GM23338 (cell line): ENCODE results near the gene KRT2. TPM values are rescaled to one million over a fixed set of nuclear protein-coding genes. Genes with fewer than 3 reads are reported as not detected.

Experiments
- ATAC-seq: fragments of 200-7000 bp; cut with Tn5 transposase; 3 replicates; pipeline ENCODE4 v1.9.1; 2020
- DNase-seq: peaks from one replicate; pipeline ENCODE4 v3.0.0-alpha.2; 2015; ENCODE audit warnings: low spot score
- H2AFZ ChIP-seq: fragments of 200-600 bp; sonication (generic); 2 replicates; pipeline ENCODE4 v1.8.0; 2016; ENCODE audit warnings: antibody characterized with exemption, mild to moderate bottlenecking, moderate library complexity
- H3F3A ChIP-seq: fragments of 200-600 bp; sonication (generic); replicated peaks from 2 replicates; pipeline ENCODE4 v1.8.0; 2017; ENCODE audit warnings: antibody characterized with exemption, mixed run types, low read depth
- H3K27ac ChIP-seq: fragments of 200-600 bp; sonication (generic); 2 replicates; pipeline ENCODE4 v1.6.1; 2016; ENCODE audit warnings: low read depth
- H3K27me3 ChIP-seq: fragments of 200-600 bp; sonication (generic); 2 replicates; pipeline ENCODE4 v1.8.0; 2016; ENCODE audit warnings: mild to moderate bottlenecking, mixed run types, moderate library complexity; ENCODE audit not compliant: insufficient read depth
- H3K36me3 ChIP-seq: fragments of 200-600 bp; sonication (generic); 2 replicates; pipeline ENCODE4 v1.8.0; 2016; ENCODE audit warnings: mild to moderate bottlenecking; ENCODE audit not compliant: insufficient read depth
- H3K4me1 ChIP-seq: fragments of 200-600 bp; sonication (generic); 2 replicates; pipeline ENCODE4 v1.8.0; 2016; ENCODE audit warnings: mild to moderate bottlenecking, moderate library complexity; ENCODE audit not compliant: insufficient read depth
- H3K4me2 ChIP-seq: fragments of 200-600 bp; sonication (generic); 2 replicates; pipeline ENCODE4 v1.7.1; 2017; ENCODE audit warnings: mixed run types
- H3K4me3 ChIP-seq: fragments of 200-600 bp; sonication (generic); 2 replicates; pipeline ENCODE4 v1.6.1; 2016; ENCODE audit warnings: mixed run types
- H3K79me2 ChIP-seq: fragments of 200-600 bp; sonication (generic); replicated peaks from 2 replicates; pipeline ENCODE4 v1.8.0; 2017; ENCODE audit warnings: mild to moderate bottlenecking; ENCODE audit not compliant: insufficient read depth
- H3K9me2 ChIP-seq: fragments of 200-600 bp; sonication (generic); 2 replicates; pipeline ENCODE4 v1.8.0; 2017; ENCODE audit not compliant: insufficient read depth
- H4K20me1 ChIP-seq: fragments of 200-600 bp; sonication (generic); replicated peaks from 2 replicates; pipeline ENCODE4 v1.8.0; 2017; ENCODE audit warnings: mild to moderate bottlenecking; ENCODE audit not compliant: insufficient read depth
- H3K27ac Mint-ChIP-seq: 2 replicates; pipeline ENCODE4 v1.8.0; 2020; ENCODE audit warnings: inconsistent platforms, mild to moderate bottlenecking, moderate library complexity, mixed read lengths
- H3K27me3 Mint-ChIP-seq: 3 replicates; pipeline ENCODE4 v1.8.0; 2022; ENCODE audit warnings: low read depth, mild to moderate bottlenecking, moderate library complexity, mixed read lengths, inconsistent platforms; ENCODE audit not compliant: insufficient read depth, poor library complexity
- H3K36me3 Mint-ChIP-seq: 3 replicates; pipeline ENCODE4 v1.8.0; 2021; ENCODE audit warnings: low read depth, mild to moderate bottlenecking, inconsistent platforms, moderate library complexity, mixed read lengths
- H3K4me1 Mint-ChIP-seq: 3 replicates; pipeline ENCODE4 v1.8.0; 2020; ENCODE audit warnings: mild to moderate bottlenecking, inconsistent platforms, mixed read lengths
- H3K4me3 Mint-ChIP-seq: 3 replicates; pipeline ENCODE4 v1.8.0; 2021; ENCODE audit warnings: moderate library complexity, mild to moderate bottlenecking, inconsistent platforms, mixed read lengths
- H3K9me3 Mint-ChIP-seq: 3 replicates; pipeline ENCODE4 v1.8.0; 2020; ENCODE audit warnings: moderate library complexity, mild to moderate bottlenecking, inconsistent platforms, mixed read lengths
- CREB1 ChIP-seq: fragments of 250-450 bp; sonication (Bioruptor Pico); IDR thresholded peaks from 2 replicates; pipeline ENCODE4 v1.5.0; 2020; ENCODE audit warnings: low read depth, mild to moderate bottlenecking, moderate library complexity
- EZH2 ChIP-seq: fragments of 200-600 bp; sonication (generic); IDR thresholded peaks from one replicate; pipeline ENCODE4 v1.8.0; 2017; ENCODE audit warnings: antibody characterized with exemption, mild to moderate bottlenecking, low read depth; ENCODE audit not compliant: unreplicated experiment
- EZH2phosphoT487 ChIP-seq: fragments of 200-600 bp; sonication (generic); IDR thresholded peaks from one replicate; pipeline ENCODE4 v1.8.1; 2018; ENCODE audit warnings: antibody characterized with exemption; ENCODE audit not compliant: unreplicated experiment
- JUNB ChIP-seq: IDR thresholded peaks from one replicate; pipeline ENCODE4 v1.6.1; 2016; ENCODE audit warnings: antibody characterized with exemption; ENCODE audit not compliant: unreplicated experiment
- NANOG ChIP-seq: IDR thresholded peaks from 2 replicates; pipeline ENCODE4 v1.6.1; 2016; ENCODE audit warnings: antibody characterized with exemption, borderline replicate concordance
- POLR2AphosphoS5 ChIP-seq: IDR thresholded peaks from 2 replicates; pipeline ENCODE4 v1.6.1; 2016; ENCODE audit warnings: antibody characterized with exemption, low read depth
- STAT1 ChIP-seq: IDR thresholded peaks from one replicate; pipeline ENCODE4 v1.6.1; 2016; ENCODE audit warnings: antibody characterized with exemption; ENCODE audit not compliant: unreplicated experiment
- ZNF114 ChIP-seq: fragments of 250-450 bp; sonication (Bioruptor Pico); IDR thresholded peaks from 2 replicates; pipeline ENCODE4 v1.5.0; 2020; ENCODE audit warnings: mild to moderate bottlenecking, moderate library complexity
- ZNF331 ChIP-seq: fragments of 250-450 bp; sonication (Bioruptor Pico); IDR thresholded peaks from 2 replicates; pipeline ENCODE4 v1.5.0; 2020; ENCODE audit warnings: low read depth, mild to moderate bottlenecking, moderate library complexity
- polyA plus RNA-seq: library from polyadenylated mRNA; unstranded; fragments of >200 nt; fragmentation: Nextera tagmentation; extraction: Ambion mirVana; gene quantifications from 2 replicates; pipeline ENCODE4 v1.2.1, GENCODE V29; 2016
- total RNA-seq: library from RNA; depleted of rRNA; stranded (reverse); fragments of >200 nt; shearing (Covaris generic); gene quantifications from 2 replicates; pipeline ENCODE4 v1.2.3, GENCODE V29; 2014
- TF ChIP-seq, protein P1 (sequence below): IDR thresholded peaks from 2 replicates; pipeline ENCODE4 v1.6.1; 2016; ENCODE audit warnings: antibody characterized with exemption
- TF ChIP-seq, protein P2 (sequence below): IDR thresholded peaks from one replicate; pipeline ENCODE4 v1.6.1; 2018; ENCODE audit warnings: antibody characterized with exemption; ENCODE audit not compliant: unreplicated experiment

Gene KRT2
- total and polyA plus RNA-seq, 2 experiments from 2014 or later: not detected

DNA sequence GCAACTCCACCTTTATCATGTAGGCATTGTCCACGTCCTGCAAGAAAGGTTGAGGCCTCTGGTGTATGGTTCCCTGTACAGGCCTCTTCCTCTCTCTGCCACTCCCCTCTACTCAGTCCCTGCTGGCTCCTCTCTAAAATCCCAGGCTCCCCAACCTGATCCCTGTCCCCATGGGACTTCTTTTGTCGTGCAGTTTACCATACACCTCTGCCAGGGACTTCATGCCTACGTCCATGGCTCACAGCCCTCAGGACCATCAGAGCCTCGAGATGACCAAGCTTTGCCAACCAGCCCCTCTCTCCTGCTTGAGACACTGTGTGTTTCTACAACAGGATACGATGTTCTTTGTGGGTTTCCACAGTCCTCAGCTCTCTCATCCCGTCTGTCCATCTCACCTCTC, 2.9 kb downstream of the KRT2 start:
- 0 out of 2 replicates have a peak, but pooled peaks cover 4% of the 10 kb centered on the region for H3K9me2 ChIP-seq
- H3K4me3 Mint-ChIP-seq: no peak overlapping the region
- no peaks in the 10 kb centered on the region for H3K79me2 ChIP-seq
- no peak for DNase-seq
- peaks cover 10% of the 10 kb centered on the region; the same call in 2 of the 3 replicates for H3K9me3 Mint-ChIP-seq
- no peak overlapping the region for H3K27ac ChIP-seq
- H2AFZ ChIP-seq: no peak overlapping the region
- no peaks in the 10 kb centered on the region for H3K4me1 ChIP-seq
- H3K4me2 ChIP-seq: no peak overlapping the region
- H3F3A ChIP-seq: no peaks in the 10 kb centered on the region
- no peaks in the 10 kb centered on the region for H4K20me1 ChIP-seq
- no peaks in the 10 kb centered on the region for H3K4me1 Mint-ChIP-seq
- H3K36me3 Mint-ChIP-seq: no peaks in the 10 kb centered on the region
- no peaks in the 10 kb centered on the region for H3K36me3 ChIP-seq
- ATAC-seq: no peak
- peaks cover 9% of the 10 kb centered on the region for H3K27me3 Mint-ChIP-seq
- H3K4me3 ChIP-seq: no peak overlapping the region
- no peak overlapping the region for H3K27ac Mint-ChIP-seq
- TF ChIP-seq CREB1: no peak
- TF ChIP-seq, protein P1, sequence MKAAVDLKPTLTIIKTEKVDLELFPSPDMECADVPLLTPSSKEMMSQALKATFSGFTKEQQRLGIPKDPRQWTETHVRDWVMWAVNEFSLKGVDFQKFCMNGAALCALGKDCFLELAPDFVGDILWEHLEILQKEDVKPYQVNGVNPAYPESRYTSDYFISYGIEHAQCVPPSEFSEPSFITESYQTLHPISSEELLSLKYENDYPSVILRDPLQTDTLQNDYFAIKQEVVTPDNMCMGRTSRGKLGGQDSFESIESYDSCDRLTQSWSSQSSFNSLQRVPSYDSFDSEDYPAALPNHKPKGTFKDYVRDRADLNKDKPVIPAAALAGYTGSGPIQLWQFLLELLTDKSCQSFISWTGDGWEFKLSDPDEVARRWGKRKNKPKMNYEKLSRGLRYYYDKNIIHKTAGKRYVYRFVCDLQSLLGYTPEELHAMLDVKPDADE: no peak
- TF ChIP-seq POLR2AphosphoS5: no peak
- no peak for TF ChIP-seq NANOG
- no peak for TF ChIP-seq EZH2
- TF ChIP-seq JUNB: no peak
- no peak for TF ChIP-seq STAT1
- no peak for TF ChIP-seq EZH2phosphoT487
- TF ChIP-seq ZNF114 (CRISPR knock-in tag): no peak
- TF ChIP-seq, protein P2, sequence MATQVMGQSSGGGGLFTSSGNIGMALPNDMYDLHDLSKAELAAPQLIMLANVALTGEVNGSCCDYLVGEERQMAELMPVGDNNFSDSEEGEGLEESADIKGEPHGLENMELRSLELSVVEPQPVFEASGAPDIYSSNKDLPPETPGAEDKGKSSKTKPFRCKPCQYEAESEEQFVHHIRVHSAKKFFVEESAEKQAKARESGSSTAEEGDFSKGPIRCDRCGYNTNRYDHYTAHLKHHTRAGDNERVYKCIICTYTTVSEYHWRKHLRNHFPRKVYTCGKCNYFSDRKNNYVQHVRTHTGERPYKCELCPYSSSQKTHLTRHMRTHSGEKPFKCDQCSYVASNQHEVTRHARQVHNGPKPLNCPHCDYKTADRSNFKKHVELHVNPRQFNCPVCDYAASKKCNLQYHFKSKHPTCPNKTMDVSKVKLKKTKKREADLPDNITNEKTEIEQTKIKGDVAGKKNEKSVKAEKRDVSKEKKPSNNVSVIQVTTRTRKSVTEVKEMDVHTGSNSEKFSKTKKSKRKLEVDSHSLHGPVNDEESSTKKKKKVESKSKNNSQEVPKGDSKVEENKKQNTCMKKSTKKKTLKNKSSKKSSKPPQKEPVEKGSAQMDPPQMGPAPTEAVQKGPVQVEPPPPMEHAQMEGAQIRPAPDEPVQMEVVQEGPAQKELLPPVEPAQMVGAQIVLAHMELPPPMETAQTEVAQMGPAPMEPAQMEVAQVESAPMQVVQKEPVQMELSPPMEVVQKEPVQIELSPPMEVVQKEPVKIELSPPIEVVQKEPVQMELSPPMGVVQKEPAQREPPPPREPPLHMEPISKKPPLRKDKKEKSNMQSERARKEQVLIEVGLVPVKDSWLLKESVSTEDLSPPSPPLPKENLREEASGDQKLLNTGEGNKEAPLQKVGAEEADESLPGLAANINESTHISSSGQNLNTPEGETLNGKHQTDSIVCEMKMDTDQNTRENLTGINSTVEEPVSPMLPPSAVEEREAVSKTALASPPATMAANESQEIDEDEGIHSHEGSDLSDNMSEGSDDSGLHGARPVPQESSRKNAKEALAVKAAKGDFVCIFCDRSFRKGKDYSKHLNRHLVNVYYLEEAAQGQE: no peak
- H3K27me3 ChIP-seq: no peaks in the 10 kb centered on the region

DNA sequence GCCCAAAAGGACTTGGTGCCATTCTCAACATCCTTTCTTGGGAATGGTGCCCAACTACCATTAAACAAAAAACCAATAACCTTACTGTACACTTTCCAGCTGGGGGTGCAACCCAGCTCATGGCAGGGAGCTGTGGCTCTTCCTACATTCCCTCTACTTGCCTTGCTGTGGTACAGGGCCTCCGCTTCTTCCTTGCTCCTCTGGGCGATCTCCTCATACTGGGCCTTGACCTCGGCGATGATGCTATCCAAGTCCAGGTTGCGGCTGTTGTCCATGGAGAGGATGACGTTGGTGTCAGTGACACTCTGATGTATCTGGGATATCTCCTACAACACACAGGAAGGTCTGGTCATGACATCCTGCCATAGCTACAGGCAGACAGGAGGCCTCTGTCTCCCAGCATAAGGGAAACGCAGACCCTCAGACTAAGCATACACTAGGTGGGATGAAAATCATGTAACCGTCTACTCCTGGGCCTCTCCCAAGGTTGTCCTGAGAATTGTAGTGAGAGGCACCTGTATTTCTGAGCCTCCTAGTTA, 3.9 kb downstream of the KRT2 start:
- no peak overlapping the region for H3K27ac ChIP-seq
- Mint-ChIP-seq H3K36me3 (no peaks in the 10 kb centered on the region), H3K4me1 (no peaks in the 10 kb centered on the region), H3K27ac (no peak overlapping the region), H3K9me3 (peaks cover 10% of the 10 kb centered on the region; the same call in 2 of the 3 replicates), H3K4me3 (no peak overlapping the region), H3K27me3 (peaks cover 9% of the 10 kb centered on the region)
- no peaks in the 10 kb centered on the region for H3K27me3 ChIP-seq
- 0 out of 2 replicates have a peak, but pooled peaks cover 4% of the 10 kb centered on the region for H3K9me2 ChIP-seq
- no peaks in the 10 kb centered on the region for H3K79me2 ChIP-seq
- ATAC-seq: no peak
- no peak overlapping the region for H2AFZ ChIP-seq
- H3K36me3 ChIP-seq: no peaks in the 10 kb centered on the region
- no peaks in the 10 kb centered on the region for H4K20me1 ChIP-seq
- no peak overlapping the region for H3K4me2 ChIP-seq
- H3F3A ChIP-seq: no peaks in the 10 kb centered on the region
- DNase-seq: no peak
- no peaks in the 10 kb centered on the region for H3K4me1 ChIP-seq
- no peak overlapping the region for H3K4me3 ChIP-seq
- TF ChIP-seq, protein P2: no peak
- TF ChIP-seq EZH2 (no peak), ZNF331 (CRISPR knock-in tag) (no peak), CREB1 (no peak)
- TF ChIP-seq, protein P1: no peak
